GM23248 (cell line): ENCODE measurements around the gene CHCHD1. TPM values are rescaled to one million over a fixed set of nuclear protein-coding genes. Genes with fewer than 3 reads are reported as not detected.

ENCODE experiments used
- DNase-seq: peaks from one replicate; pipeline ENCODE4 v3.0.0-alpha.2; 2015
- H2AFZ ChIP-seq: fragments of 200-600 bp; sonication (generic); 2 replicates; pipeline ENCODE4 v1.6.1; 2016; ENCODE audit warnings: antibody characterized with exemption
- H3F3A ChIP-seq: fragments of 200-600 bp; sonication (generic); 2 replicates; pipeline ENCODE4 v1.6.1; 2016; ENCODE audit warnings: mild to moderate bottlenecking, antibody characterized with exemption, mixed run types; ENCODE audit not compliant: insufficient read depth
- H3K27ac ChIP-seq: fragments of 200-600 bp; sonication (generic); 2 replicates; pipeline ENCODE4 v1.5.1; 2016; ENCODE audit warnings: mild to moderate bottlenecking
- H3K27me3 ChIP-seq: fragments of 200-600 bp; sonication (generic); replicated peaks from 2 replicates; pipeline ENCODE4 v1.6.1; 2016; ENCODE audit warnings: mild to moderate bottlenecking; ENCODE audit not compliant: insufficient read depth
- H3K36me3 ChIP-seq: fragments of 200-600 bp; sonication (generic); 2 replicates; pipeline ENCODE4 v1.6.1; 2016; ENCODE audit warnings: low read depth, mild to moderate bottlenecking
- H3K4me1 ChIP-seq: fragments of 200-600 bp; sonication (generic); 2 replicates; pipeline ENCODE4 v1.6.1; 2016; ENCODE audit warnings: mild to moderate bottlenecking; ENCODE audit not compliant: insufficient read depth
- H3K4me2 ChIP-seq: fragments of 200-600 bp; sonication (generic); one replicate; pipeline ENCODE4 v1.6.1; 2016; ENCODE audit warnings: mild to moderate bottlenecking; ENCODE audit not compliant: unreplicated experiment
- H3K4me3 ChIP-seq: fragments of 200-600 bp; sonication (generic); 2 replicates; pipeline ENCODE4 v1.5.1; 2016; ENCODE audit warnings: mild to moderate bottlenecking
- H3K79me2 ChIP-seq: fragments of 200-600 bp; sonication (generic); 2 replicates; pipeline ENCODE4 v1.6.1; 2016; ENCODE audit warnings: mild to moderate bottlenecking; ENCODE audit not compliant: insufficient read depth
- H3K9ac ChIP-seq: fragments of 200-600 bp; sonication (generic); 2 replicates; pipeline ENCODE4 v1.6.1; 2016; ENCODE audit warnings: mild to moderate bottlenecking
- H3K9me2 ChIP-seq: fragments of 200-600 bp; sonication (generic); 2 replicates; pipeline ENCODE4 v1.6.1; 2016; ENCODE audit warnings: mixed run types, mild to moderate bottlenecking, moderate library complexity; ENCODE audit not compliant: insufficient read depth
- H3K9me3 ChIP-seq: fragments of 200-600 bp; sonication (generic); one replicate; pipeline ENCODE4 v1.6.1; 2017; ENCODE audit warnings: low read depth
- H4K20me1 ChIP-seq: fragments of 200-600 bp; sonication (generic); 2 replicates; pipeline ENCODE4 v1.6.0; 2016; ENCODE audit not compliant: insufficient read depth
- EZH2 ChIP-seq: fragments of 200-600 bp; sonication (generic); IDR thresholded peaks from 2 replicates; pipeline ENCODE4 v1.6.1; 2018; ENCODE audit warnings: antibody characterized with exemption, mild to moderate bottlenecking; ENCODE audit not compliant: insufficient read depth, poor library complexity, severe bottlenecking
- EZH2phosphoT487 ChIP-seq: fragments of 200-600 bp; sonication (generic); IDR thresholded peaks from 2 replicates; pipeline ENCODE4 v1.6.1; 2018; ENCODE audit warnings: antibody characterized with exemption, moderate library complexity, mild to moderate bottlenecking, low read depth; ENCODE audit not compliant: insufficient read depth
- WGBS, 2 experiments: methylation state at CpG; one replicate each; pipeline ENCODE4 v1.1.6; 2015 to 2017; ENCODE audit warnings: low lambda C conversion rate in 2 of 2, low coverage in 1 of 2; ENCODE audit errors: missing lambda C conversion rate in 2 of 2; 5-methylcytosine and 5-hydroxymethylcytosine counted together
- in situ Hi-C: fragments of 300-500 bp; cut with MboI; formaldehyde crosslinking; loops from 2 replicates; pipeline ENCODE4 v1.15.0; 2020
- polyA plus RNA-seq: library from polyadenylated mRNA; unstranded; fragments of >200 nt; fragmentation: Nextera tagmentation; extraction: Ambion mirVana; gene quantifications from 2 replicates; pipeline ENCODE4 v1.2.1, GENCODE V29; 2016
- total RNA-seq: library from RNA; depleted of rRNA; stranded (reverse); fragments of >200 nt; shearing (Covaris generic); gene quantifications from 2 replicates; pipeline ENCODE4 v1.2.3, GENCODE V29; 2014

The CHCHD1 gene
- total and polyA plus RNA-seq, 2 experiments from 2014 or later: 23.1 to 73.0 TPM

DNA sequence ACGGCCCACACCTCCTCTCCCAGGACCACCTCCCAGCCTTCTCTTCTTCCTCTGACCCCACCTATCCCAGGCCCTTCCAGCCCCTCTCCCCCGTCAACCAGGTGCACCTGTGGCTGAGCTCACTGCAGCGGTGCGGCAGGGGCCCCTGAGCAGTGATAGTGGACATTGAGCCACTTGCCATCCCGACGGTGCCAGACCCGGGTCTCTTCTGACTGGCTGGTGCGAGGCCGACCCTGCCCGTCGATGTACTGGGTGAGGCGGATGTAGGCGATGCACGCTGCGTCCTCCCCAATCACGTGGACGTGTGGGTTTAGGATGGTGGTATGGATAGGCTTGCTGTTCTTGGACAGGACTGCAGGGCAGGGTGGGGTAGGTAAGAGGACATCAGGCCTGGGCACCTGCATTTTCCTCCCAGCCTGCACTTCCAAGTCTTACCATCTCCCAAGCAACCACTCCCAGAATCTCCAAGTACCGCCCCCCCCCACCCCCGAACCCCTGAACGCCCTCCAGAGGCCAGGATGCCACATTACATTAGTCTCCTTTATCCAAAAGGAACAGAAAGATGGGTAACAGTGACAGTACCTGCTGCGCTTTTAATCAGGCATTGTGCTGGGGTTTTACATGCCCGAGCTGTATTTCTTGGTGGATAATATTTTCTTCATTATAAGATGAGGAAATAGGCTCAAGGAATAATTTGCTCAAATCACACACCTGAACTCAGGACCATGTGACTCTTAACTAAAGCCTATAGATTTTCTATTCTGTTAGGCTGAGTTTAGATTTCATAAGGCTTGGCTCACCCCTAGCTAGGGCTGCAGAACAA lies 33.3 kb downstream of the CHCHD1 start:
- in situ Hi-C loops: no loop called here
- H2AFZ ChIP-seq: no peak overlapping the region
- no peaks in the 10 kb centered on the region for H3K36me3 ChIP-seq
- H3K9me3 ChIP-seq: no peaks in the 10 kb centered on the region
- 85% methylated on average over 22 of the region's 22 CpGs for WGBS, 2 experiments
- peaks cover 25% of the 10 kb centered on the region for H3K4me1 ChIP-seq
- H3K27ac ChIP-seq: peak overlapping the region; percentile 63
- TF ChIP-seq EZH2phosphoT487 (no peak), EZH2 (no peak)
- no peaks in the 10 kb centered on the region for H4K20me1 ChIP-seq
- peaks cover 22% of the 10 kb centered on the region for H3F3A ChIP-seq
- DNase-seq: peak; percentile 38
- H3K27me3 ChIP-seq: no peaks in the 10 kb centered on the region
- peak overlapping the region; percentile 50 for H3K4me2 ChIP-seq
- peaks cover 3% of the 10 kb centered on the region for H3K79me2 ChIP-seq
- no peaks in the 10 kb centered on the region for H3K9me2 ChIP-seq
- H3K4me3 ChIP-seq: no peak overlapping the region
- H3K9ac ChIP-seq: no peak overlapping the region

DNA sequence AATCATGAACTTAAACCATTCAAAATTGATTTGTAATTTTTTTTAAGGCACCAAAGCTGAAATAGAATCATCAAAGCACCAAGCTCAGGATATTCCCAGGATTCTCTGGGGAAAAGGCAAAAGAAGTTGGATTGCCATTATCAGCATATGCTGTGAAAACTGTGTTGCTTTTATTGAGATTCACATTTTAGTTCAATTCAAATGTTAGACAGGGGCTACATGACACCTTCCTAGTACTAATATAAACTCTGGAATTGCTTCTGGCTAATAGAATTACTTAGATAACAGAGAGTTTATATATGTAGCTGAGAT lies 33.8 kb downstream of the CHCHD1 start:
- TF ChIP-seq EZH2phosphoT487 (no peak), EZH2 (no peak)
- Histone ChIP-seq H2AFZ (0 out of 2 replicates have a peak overlapping the region, but pooled peaks have one; percentile 12), H3K9me2 (no peaks in the 10 kb centered on the region), H3F3A (peaks cover 22% of the 10 kb centered on the region), H3K36me3 (no peaks in the 10 kb centered on the region), H4K20me1 (no peaks in the 10 kb centered on the region), H3K9me3 (no peaks in the 10 kb centered on the region), H3K4me1 (peaks cover 23% of the 10 kb centered on the region), H3K27ac (peak overlapping the region; percentile 63), H3K79me2 (no peaks in the 10 kb centered on the region), H3K4me3 (no peak overlapping the region; the same call in 1 of the 2 replicates), H3K9ac (no peak overlapping the region), H3K27me3 (no peaks in the 10 kb centered on the region), H3K4me2 (peak overlapping the region; percentile 50)
- in situ Hi-C loops: no loop called here
- DNase-seq: no peak

DNA sequence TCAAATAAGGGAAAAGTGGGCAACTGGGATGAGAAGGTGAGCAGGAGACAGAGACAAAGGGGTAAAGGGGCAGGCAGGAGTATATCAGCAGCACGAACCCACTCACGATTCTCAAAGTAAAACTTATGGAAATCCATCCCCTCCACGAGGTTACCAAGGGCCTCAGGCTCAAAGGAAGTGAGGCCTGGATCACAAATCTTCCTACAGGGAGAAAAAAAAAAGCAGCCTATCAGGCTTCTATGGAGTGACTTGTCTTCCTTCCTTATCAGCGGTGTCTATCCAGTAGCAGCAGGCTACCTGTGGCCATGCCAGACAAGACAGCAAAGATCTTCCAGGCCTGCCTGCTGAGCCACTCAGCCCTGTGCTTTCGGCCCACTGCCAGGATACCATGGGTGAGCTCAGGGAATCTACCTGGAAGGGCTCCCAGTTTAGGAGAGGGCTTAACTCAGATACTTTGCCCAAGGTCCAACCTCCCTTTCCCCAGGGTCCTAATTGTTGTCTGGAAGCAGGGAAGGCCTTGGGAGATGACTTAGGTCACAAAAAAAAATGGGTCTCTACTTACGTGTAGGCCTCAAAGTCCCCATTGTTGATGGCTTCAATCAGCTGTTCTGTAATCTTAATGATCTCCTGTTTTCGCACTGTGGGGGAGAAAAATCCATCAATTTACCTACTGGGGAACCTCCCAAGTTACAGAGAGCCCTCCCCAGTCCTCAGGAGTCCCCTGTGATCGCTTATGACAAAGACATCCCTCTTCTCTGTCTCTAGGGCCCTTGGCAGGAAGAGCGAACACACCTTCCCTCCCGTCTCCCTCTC lies 35.3 kb downstream of the CHCHD1 start:
- no peaks in the 10 kb centered on the region for H3K9me2 ChIP-seq
- H3K4me3 ChIP-seq: no peak overlapping the region
- no peaks in the 10 kb centered on the region for H3K27me3 ChIP-seq
- no peak for DNase-seq
- H3K27ac ChIP-seq: peak overlapping the region; percentile 51
- 0 out of 2 replicates have a peak, but pooled peaks cover 5% of the 10 kb centered on the region for H3K36me3 ChIP-seq
- no peaks in the 10 kb centered on the region for H4K20me1 ChIP-seq
- H3K9me3 ChIP-seq: no peaks in the 10 kb centered on the region
- H3K79me2 ChIP-seq: no peaks in the 10 kb centered on the region
- 91 to 92% methylated on average over 10 of the region's 10 CpGs for WGBS, 2 experiments
- TF ChIP-seq EZH2: no peak
- no peak for TF ChIP-seq EZH2phosphoT487
- peaks cover 22% of the 10 kb centered on the region for H3F3A ChIP-seq
- H3K9ac ChIP-seq: no peak overlapping the region
- in situ Hi-C loops: no loop called here
- no peak overlapping the region for H2AFZ ChIP-seq
- H3K4me1 ChIP-seq: peaks cover 23% of the 10 kb centered on the region
- H3K4me2 ChIP-seq: peak overlapping the region; percentile 50

DNA sequence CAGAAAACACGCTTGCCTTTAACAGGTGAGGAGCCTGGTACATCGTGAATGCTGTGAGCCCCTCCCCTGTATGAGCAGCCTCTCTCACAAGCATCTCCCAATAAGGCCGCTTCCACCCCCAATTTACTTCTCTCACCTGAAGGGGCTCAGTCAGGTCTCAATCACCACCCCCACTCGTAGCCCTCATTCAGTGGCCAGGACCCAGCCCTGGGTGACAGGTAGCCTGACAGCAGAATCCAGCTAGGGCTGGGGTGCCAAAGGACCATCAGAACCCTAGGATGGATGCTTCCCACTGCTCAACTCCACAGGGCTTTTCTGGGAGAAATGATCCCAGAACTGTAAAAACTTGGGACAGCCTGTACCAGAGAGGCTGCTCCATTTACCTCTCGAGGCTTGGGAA lies 36.0 kb downstream of the CHCHD1 start:
- Histone ChIP-seq H3K4me2 (no peak overlapping the region), H3K4me1 (peaks cover 23% of the 10 kb centered on the region), H3K9me2 (no peaks in the 10 kb centered on the region), H3K36me3 (0 out of 2 replicates have a peak, but pooled peaks cover 5% of the 10 kb centered on the region), H2AFZ (no peak overlapping the region), H3K27ac (no peak overlapping the region), H3K27me3 (no peaks in the 10 kb centered on the region), H3K9me3 (no peaks in the 10 kb centered on the region), H3K4me3 (no peak overlapping the region), H3F3A (peaks cover 22% of the 10 kb centered on the region), H3K79me2 (no peaks in the 10 kb centered on the region), H4K20me1 (no peaks in the 10 kb centered on the region), H3K9ac (no peak overlapping the region)
- 98 to 100% methylated on average over 5 of the region's 5 CpGs for WGBS, 2 experiments
- no peak for TF ChIP-seq EZH2phosphoT487
- TF ChIP-seq EZH2: no peak
- no peak for DNase-seq
- in situ Hi-C loops: no loop called here
